Measurements from ENCODE around the gene SPEF1. TPM values are rescaled to one million over a fixed set of nuclear protein-coding genes. Genes with fewer than 3 reads are reported as not detected.

Gene SPEF1
- total and polyA plus RNA-seq, 9 donors = 0.43 to 27.9 (median 1.0) TPM; not detected in 3

DNA sequence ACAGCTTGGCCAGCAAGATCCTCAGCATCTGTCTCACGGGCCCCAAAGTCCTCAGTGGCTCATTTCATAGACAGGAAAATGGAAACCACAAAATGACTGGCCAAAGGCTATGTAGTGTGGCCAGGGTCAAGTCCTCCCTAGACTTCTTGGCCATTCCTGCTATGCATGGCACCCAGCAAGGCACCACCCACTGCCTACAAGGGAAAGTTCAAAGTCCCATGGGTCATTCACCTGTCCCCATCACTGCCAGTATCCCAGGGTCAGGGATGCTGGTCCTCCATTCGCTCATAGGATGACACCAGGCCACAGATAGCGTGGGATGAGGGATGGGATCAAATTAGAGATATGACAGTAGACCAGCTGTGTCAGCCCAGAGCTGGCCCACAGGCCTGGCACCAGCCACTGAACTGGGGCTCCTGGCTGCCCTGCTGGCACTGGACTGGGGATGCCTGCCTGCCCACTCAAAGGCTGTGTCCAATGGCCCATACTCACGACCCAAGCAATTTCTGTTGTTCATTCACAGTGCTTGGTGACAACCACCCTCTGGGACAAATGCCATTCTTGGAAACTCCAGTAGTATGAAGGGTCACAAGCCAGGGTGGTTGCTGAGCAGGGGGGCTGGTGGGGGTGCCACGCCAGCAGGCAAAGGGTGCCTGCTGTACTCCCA is 25.3 kb downstream of the SPEF1 start:
- Histone ChIP-seq H3K4me3 (no peak overlapping the region), H3K36me3 (no peaks in the 10 kb centered on the region), H3K27me3 (no peaks in the 10 kb centered on the region), H3K4me1 (ENCODE audit: insufficient read depth) (peaks cover 14% of the 10 kb centered on the region), H3K9me3 (no peaks in the 10 kb centered on the region), H3K27ac (no peak overlapping the region)
- no peak for DNase-seq
- no peak for TF ChIP-seq EP300 (IDR thresholded peaks at IDR 0.05)
- TF ChIP-seq POLR2A (IDR thresholded peaks at IDR 0.05) = no peak
- no peak for TF ChIP-seq CTCF (IDR thresholded peaks at IDR 0.05)
- intact Hi-C loops (cut with DNase I) = no loop called here
- WGBS, 3 donors = 78 to 87% (median 84%) methylated on average over 4 to 5 of the region's 5 CpGs

DNA sequence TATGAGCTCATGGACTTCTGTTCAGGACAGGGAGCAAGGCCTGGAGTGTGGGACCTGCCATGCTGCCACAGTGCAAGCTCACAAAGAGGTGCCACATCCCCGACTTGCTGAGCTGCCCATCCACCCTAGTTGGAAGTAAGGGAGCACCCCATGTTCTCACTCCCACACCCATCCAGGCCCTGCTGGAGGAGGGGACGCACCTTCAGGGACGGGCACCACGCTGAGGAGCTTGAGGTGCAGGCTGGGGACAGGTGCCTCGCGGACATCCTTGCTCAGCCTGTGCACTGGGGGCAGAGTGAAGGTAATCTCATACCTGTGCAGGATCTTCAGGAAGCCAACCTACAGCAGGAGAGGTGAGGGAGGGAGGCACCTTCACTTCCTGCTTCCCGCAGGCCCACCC is 26.0 kb downstream of the SPEF1 start:
- Histone ChIP-seq H3K4me1 (ENCODE audit: insufficient read depth) (peaks cover 11% of the 10 kb centered on the region), H3K9me3 (no peaks in the 10 kb centered on the region), H3K36me3 (no peaks in the 10 kb centered on the region), H3K4me3 (no peak overlapping the region), H3K27ac (no peak overlapping the region), H3K27me3 (no peaks in the 10 kb centered on the region)
- intact Hi-C loops (cut with DNase I) = no loop called here
- no peak for TF ChIP-seq EP300 (IDR thresholded peaks at IDR 0.05)
- TF ChIP-seq CTCF (IDR thresholded peaks at IDR 0.05) = no peak
- TF ChIP-seq POLR2A (IDR thresholded peaks at IDR 0.05) = no peak
- DNase-seq = no peak
- 76 to 82% (median 76%) methylated on average over 7 of the region's 7 CpGs for WGBS, 3 donors

DNA sequence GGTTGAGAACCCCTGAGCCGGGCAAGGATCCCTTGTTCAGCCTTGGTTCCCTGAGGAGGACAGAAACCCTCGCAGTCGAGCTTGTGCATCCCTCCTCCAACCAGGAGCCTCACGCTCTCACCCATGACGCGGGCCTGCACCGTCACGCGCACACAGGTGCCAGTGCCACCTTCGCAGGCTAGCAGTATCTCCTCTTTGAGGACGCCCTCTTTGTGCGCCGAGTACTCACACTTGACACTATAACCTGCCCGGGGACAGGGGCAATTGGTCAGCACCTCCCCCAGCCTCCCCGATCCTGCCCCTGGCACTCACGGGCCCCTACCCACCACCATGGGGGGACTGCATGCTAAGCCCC is 27.0 kb downstream of the SPEF1 start:
- WGBS, 3 donors = 82 to 88% (median 85%) methylated on average over 16 of the region's 16 CpGs
- TF ChIP-seq POLR2A (IDR thresholded peaks at IDR 0.05) (no peak), EP300 (IDR thresholded peaks at IDR 0.05) (no peak), CTCF (IDR thresholded peaks at IDR 0.05) (no peak)
- no peak for DNase-seq
- H3K27me3 ChIP-seq = no peaks in the 10 kb centered on the region
- H3K4me1 ChIP-seq (ENCODE audit: insufficient read depth) = peaks cover 1% of the 10 kb centered on the region
- no peaks in the 10 kb centered on the region for H3K36me3 ChIP-seq
- H3K27ac ChIP-seq = no peak overlapping the region
- intact Hi-C loops (cut with DNase I) = no loop called here
- no peak overlapping the region for H3K4me3 ChIP-seq
- H3K9me3 ChIP-seq = no peaks in the 10 kb centered on the region

GRCh38 chr20:3753501-3754275 is 27.6 kb downstream of the SPEF1 start:
- Histone ChIP-seq H3K36me3 (no peaks in the 10 kb centered on the region), H3K4me1 (ENCODE audit: insufficient read depth) (no peaks in the 10 kb centered on the region), H3K9me3 (no peaks in the 10 kb centered on the region), H3K4me3 (no peak overlapping the region), H3K27me3 (no peaks in the 10 kb centered on the region), H3K27ac (no peak overlapping the region)
- intact Hi-C loops (cut with DNase I) = no loop called here
- WGBS, 3 donors = 68 to 77% (median 70%) methylated on average over 25 to 26 of the region's 26 CpGs
- TF ChIP-seq EP300 (IDR thresholded peaks at IDR 0.05) (no peak), CTCF (IDR thresholded peaks at IDR 0.05) (no peak), POLR2A (IDR thresholded peaks at IDR 0.05) (no peak)
- no peak for DNase-seq
